GM18499 (cell line): ENCODE results near the gene SCO1.

Experiments used
- ATAC-seq: cut with Tn5 transposase; IDR thresholded peaks from one replicate; pipeline ENCODE4 v1.9.1; 2021; ENCODE audit warnings: moderate number of reproducible peaks; ENCODE audit not compliant: insufficient read depth, unreplicated experiment

Gene SCO1

DNA sequence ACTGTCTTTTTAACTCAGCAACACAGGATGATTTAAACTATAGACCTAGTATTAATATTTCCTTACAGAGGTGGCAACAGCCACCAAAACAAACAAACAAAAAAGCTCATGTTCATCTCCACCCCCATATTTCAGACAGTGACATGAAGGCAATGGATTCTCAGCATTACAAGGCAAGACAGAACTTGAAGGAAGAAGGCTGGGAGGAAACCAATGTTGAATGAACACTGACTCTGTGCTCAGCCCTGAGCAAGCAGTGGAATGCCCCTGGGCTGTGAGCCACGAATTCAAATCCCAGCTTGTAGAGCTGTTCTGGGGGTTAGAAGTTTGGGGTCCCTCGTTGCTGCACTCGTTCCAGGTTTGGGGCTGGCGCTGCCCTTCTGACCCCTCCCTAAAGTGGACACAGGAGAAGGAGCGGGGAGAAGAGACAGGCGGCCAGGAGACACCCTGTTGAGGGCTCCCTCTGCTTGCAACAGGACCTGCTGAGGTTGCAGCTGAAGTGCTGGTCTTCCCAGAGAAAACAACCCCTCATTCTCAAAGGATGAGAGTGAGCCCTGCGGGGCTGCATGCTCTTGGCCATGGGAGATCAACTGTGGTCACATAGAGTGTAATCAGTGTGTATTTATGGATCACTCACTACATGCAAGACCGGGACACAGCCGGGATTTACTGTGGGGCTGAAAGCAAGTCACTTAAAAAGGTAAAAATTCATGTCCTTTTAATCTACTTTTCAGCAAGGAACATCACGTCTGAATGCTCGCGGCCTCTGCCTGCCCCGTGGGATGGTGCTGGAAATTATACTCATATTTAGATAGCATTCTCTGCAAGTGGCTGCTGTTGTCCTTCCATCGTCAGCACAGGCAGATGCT, 74.5 kb downstream of the SCO1 start:
- no peak for ATAC-seq
